SIG-M5 (cell line): Measurements from ENCODE around the gene MARCHF11.

ENCODE experiments used
- DNase-seq: peaks from one replicate; lab custom pipeline; 2025; lab: John Stamatoyannopoulos, UW

Gene MARCHF11

GRCh38 chr5:16179511-16179935 is at the start of gene MARCHF11:
MARCHF11 (minus strand) TSS chr5:16179791; CDS start chr5:16179575, 216 bp downstream.
- DNase-seq = no peak

- DNase-seq = no peak
Measured at GRCh38 chr5:16225927-16226326, 46.3 kb upstream of the MARCHF11 start.

- no peak for DNase-seq
Measured at GRCh38 chr5:16192311-16192710, 12.7 kb upstream of the MARCHF11 start.

GRCh38 chr5:16180789-16181082 is 1.1 kb upstream of the MARCHF11 start:
- no peak for DNase-seq

- DNase-seq = no peak
Measured at GRCh38 chr5:16179936-16180788, 571 bp upstream of the MARCHF11 start.

GRCh38 chr5:16178745-16179372 is 732 bp downstream of the MARCHF11 start:
- DNase-seq = no peak

- DNase-seq = no peak
Measured at GRCh38 chr5:16169550-16169949, 10.0 kb downstream of the MARCHF11 start.

- no peak for DNase-seq
Measured at GRCh38 chr5:16160706-16161105, 18.9 kb downstream of the MARCHF11 start.

GRCh38 chr5:16159636-16160035 is 20.0 kb downstream of the MARCHF11 start:
- no peak for DNase-seq

GRCh38 chr5:16156152-16156551 is 23.4 kb downstream of the MARCHF11 start:
- no peak for DNase-seq

- DNase-seq = no peak
Measured at GRCh38 chr5:16152601-16153568, 26.7 kb downstream of the MARCHF11 start.

- DNase-seq = no peak
Measured at GRCh38 chr5:16149621-16150020, 30.0 kb downstream of the MARCHF11 start.

- DNase-seq = no peak
Measured at GRCh38 chr5:16147179-16147900, 32.3 kb downstream of the MARCHF11 start.

GRCh38 chr5:16144416-16144815 is 35.2 kb downstream of the MARCHF11 start:
- DNase-seq = no peak

GRCh38 chr5:16143361-16144049 is 36.1 kb downstream of the MARCHF11 start:
- no peak for DNase-seq

GRCh38 chr5:16140944-16141343 is 38.6 kb downstream of the MARCHF11 start:
- DNase-seq = no peak

GRCh38 chr5:16140417-16140816 is 39.2 kb downstream of the MARCHF11 start:
- no peak for DNase-seq

GRCh38 chr5:16137177-16137576 is 42.4 kb downstream of the MARCHF11 start:
- no peak for DNase-seq

- DNase-seq = no peak
Measured at GRCh38 chr5:16135506-16135905, 44.1 kb downstream of the MARCHF11 start.

GRCh38 chr5:16135003-16135402 is 44.6 kb downstream of the MARCHF11 start:
- DNase-seq = no peak

GRCh38 chr5:16134204-16134603 is 45.4 kb downstream of the MARCHF11 start:
- DNase-seq = no peak
